H1 (cell line): ENCODE results near the gene DOK7. TPM values are rescaled to one million over a fixed set of nuclear protein-coding genes. Genes with fewer than 3 reads are reported as not detected.

ENCODE experiments used
- CTCF ChIA-PET: fragments of 300-600 bp; sonication (Branson Sonifier 250); formaldehyde crosslinking; loops from one replicate; lab custom pipeline; 2021; ENCODE audit not compliant: partially characterized antibody; lab: Charles Lee
- POLR2A ChIA-PET: fragments of 300-600 bp; sonication (Branson Sonifier 250); formaldehyde crosslinking; loops from one replicate; lab custom pipeline; 2021; ENCODE audit warnings: inconsistent platforms; ENCODE audit not compliant: partially characterized antibody; lab: Charles Lee
- DNase-seq, 2 experiments: peaks; one replicate each; pipeline versions ENCODE4 v3.0.0 to v3.0.0-alpha.2; 2010 to 2022; ENCODE audit warnings: low spot score in 2 of 2, low read depth in 1 of 2, mixed read lengths in 1 of 2
- FAIRE-seq: peaks from 2 replicates; lab custom pipeline; 2011; peaks lifted over from hg19 to GRCh38; lab: Jason Lieb, UNC
- H2AFZ ChIP-seq: 2 replicates; pipeline ENCODE4 v1.8.1; 2012; ENCODE audit warnings: low read length, inconsistent platforms
- H2AK5ac ChIP-seq: 2 replicates; pipeline ENCODE4 v1.6.1; 2013; ENCODE audit warnings: low read depth, low read length
- H2BK120ac ChIP-seq: replicated peaks from 2 replicates; pipeline ENCODE3; 2013; ENCODE audit warnings: low read depth, low read length, inconsistent platforms
- H2BK12ac ChIP-seq: 2 replicates; pipeline ENCODE4 v1.6.1; 2013; ENCODE audit warnings: low read depth, low read length
- H2BK15ac ChIP-seq: 2 replicates; pipeline ENCODE4 v1.6.1; 2013; ENCODE audit warnings: low read length
- H2BK20ac ChIP-seq: 2 replicates; pipeline ENCODE4 v1.6.1; 2013; ENCODE audit warnings: low read length
- H2BK5ac ChIP-seq: 2 replicates; pipeline ENCODE4 v1.6.1; 2013; ENCODE audit warnings: low read depth, low read length
- H3K14ac ChIP-seq: 2 replicates; pipeline ENCODE4 v1.6.1; 2013; ENCODE audit warnings: inconsistent platforms; ENCODE audit not compliant: insufficient read length
- H3K18ac ChIP-seq: 2 replicates; pipeline ENCODE4 v1.6.1; 2013; ENCODE audit warnings: low read length; ENCODE audit errors: extremely low read depth
- H3K23ac ChIP-seq: 2 replicates; pipeline ENCODE4 v1.6.1; 2013; ENCODE audit warnings: inconsistent platforms; ENCODE audit not compliant: insufficient read length
- H3K23me2 ChIP-seq: 2 replicates; pipeline ENCODE4 v1.6.1; 2013; ENCODE audit warnings: low read depth, low read length
- H3K27ac ChIP-seq: 2 replicates; pipeline ENCODE4 v1.6.1; 2011; ENCODE audit warnings: low read depth, low read length, inconsistent platforms
- H3K27me3 ChIP-seq, 4 experiments: replicated peaks in 1 of 4; 1 replicate in 1 of 4; 2 replicates in 3 of 4; pipeline versions ENCODE4 v1.6.1 to v1.8.1; 2011 to 2013; ENCODE audit warnings: low read length in 3 of 4, mild to moderate bottlenecking in 3 of 4, inconsistent platforms in 2 of 4, mixed read lengths in 2 of 4, moderate library complexity in 1 of 4; ENCODE audit not compliant: control insufficient read depth in 3 of 4, insufficient read depth in 3 of 4; ENCODE audit errors: extremely low read depth in 1 of 4
- H3K36me3 ChIP-seq, 4 experiments: 2 replicates each; pipeline versions ENCODE4 v1.6.1 to v1.8.1; 2011 to 2013; ENCODE audit warnings: mild to moderate bottlenecking in 4 of 4, low read length in 3 of 4, moderate library complexity in 2 of 4, control low read depth in 1 of 4, inconsistent platforms in 1 of 4; ENCODE audit not compliant: insufficient read depth in 4 of 4, control insufficient read depth in 2 of 4
- H3K4ac ChIP-seq: replicated peaks from 2 replicates; pipeline ENCODE3; 2013; ENCODE audit warnings: low read length, low read depth, mixed read lengths, inconsistent platforms; ENCODE audit not compliant: insufficient read length
- H3K4me1 ChIP-seq, 4 experiments: replicated peaks in 1 of 4; 1 replicate in 1 of 4; 2 replicates in 3 of 4; pipeline versions ENCODE4 v1.6.1 to v1.8.1; 2011 to 2013; ENCODE audit warnings: low read length in 3 of 4, inconsistent platforms in 2 of 4, mixed read lengths in 1 of 4; ENCODE audit not compliant: insufficient read depth in 4 of 4, control insufficient read depth in 3 of 4
- H3K4me2 ChIP-seq, 2 experiments: 2 replicates each; pipeline versions ENCODE4 v1.6.1 to v1.8.1; 2011 to 2013; ENCODE audit warnings: low read depth in 2 of 2, low read length in 2 of 2, control low read depth in 1 of 2, inconsistent platforms in 1 of 2, mild to moderate bottlenecking in 1 of 2; ENCODE audit not compliant: insufficient read depth in 1 of 2
- H3K4me3 ChIP-seq, 4 experiments: fragments of 200-600, 300-600 bp in 1 of 4; sonication (generic), shearing (Covaris generic), sonication (Bioruptor Twin) in 1 of 4; 2 replicates each; pipeline versions ENCODE4 v1.5.1 to v1.8.1; 2011 to 2016; ENCODE audit warnings: low read length in 4 of 4, low read depth in 3 of 4, control low read depth in 2 of 4, inconsistent platforms in 2 of 4, mild to moderate bottlenecking in 2 of 4, mixed read lengths in 1 of 4, moderate library complexity in 1 of 4; ENCODE audit not compliant: insufficient read depth in 2 of 4; ENCODE audit errors: extremely low read depth in 1 of 4
- H3K56ac ChIP-seq: replicated peaks from 2 replicates; pipeline ENCODE3; 2013; ENCODE audit warnings: low read depth, mild to moderate bottlenecking, mixed read lengths, low read length, inconsistent platforms; ENCODE audit not compliant: insufficient read length
- H3K79me1 ChIP-seq: 2 replicates; pipeline ENCODE4 v1.6.1; 2013; ENCODE audit warnings: low read depth, low read length, control low read depth
- H3K79me2 ChIP-seq, 2 experiments: 2 replicates each; pipeline versions ENCODE4 v1.6.1 to v1.8.1; 2012 to 2013; ENCODE audit warnings: low read length in 2 of 2, mild to moderate bottlenecking in 2 of 2, inconsistent platforms in 1 of 2; ENCODE audit not compliant: insufficient read depth in 2 of 2, control insufficient read depth in 1 of 2
- H3K9ac ChIP-seq, 4 experiments: replicated peaks in 1 of 4; 1 replicate in 1 of 4; 2 replicates in 3 of 4; pipeline versions ENCODE4 v1.6.1 to v1.8.1; 2011 to 2013; ENCODE audit warnings: low read depth in 3 of 4, low read length in 3 of 4, control low read depth in 2 of 4, mild to moderate bottlenecking in 2 of 4, moderate library complexity in 2 of 4, inconsistent platforms in 1 of 4; ENCODE audit errors: extremely low read depth in 1 of 4
- H3K9me3 ChIP-seq, 2 experiments: 2 replicates each; pipeline versions ENCODE4 v1.6.1 to v1.8.1; 2012 to 2013; ENCODE audit warnings: mild to moderate bottlenecking in 2 of 2, moderate library complexity in 2 of 2, control low read depth in 1 of 2, inconsistent platforms in 1 of 2, low read depth in 1 of 2, low read length in 1 of 2, mixed read lengths in 1 of 2; ENCODE audit not compliant: insufficient read depth in 2 of 2
- H4K20me1 ChIP-seq, 2 experiments: replicated peaks in 1 of 2; 2 replicates each; pipeline versions ENCODE3 to v1.8.1; 2011 to 2013; ENCODE audit warnings: inconsistent platforms in 2 of 2, low read length in 2 of 2, mild to moderate bottlenecking in 1 of 2; ENCODE audit not compliant: insufficient read depth in 2 of 2, control insufficient read depth in 1 of 2
- H4K5ac ChIP-seq: 2 replicates; pipeline ENCODE4 v1.6.1; 2013; ENCODE audit warnings: low read length, low read depth, mixed read lengths, inconsistent platforms; ENCODE audit not compliant: insufficient read length
- H4K8ac ChIP-seq: 2 replicates; pipeline ENCODE4 v1.8.0; 2013; ENCODE audit warnings: mild to moderate bottlenecking, moderate library complexity, low read length, inconsistent platforms; ENCODE audit not compliant: insufficient read depth; ENCODE audit errors: extremely low read depth
- H4K91ac ChIP-seq: replicated peaks from 2 replicates; pipeline ENCODE3; 2013; ENCODE audit warnings: low read length, mixed read lengths, inconsistent platforms; ENCODE audit not compliant: insufficient read length
- BACH1 ChIP-seq: IDR thresholded peaks from 2 replicates; pipeline ENCODE4 v1.6.1; 2012; ENCODE audit warnings: low read length, improper control_type of control experiment
- EP300 ChIP-seq, 2 experiments: IDR thresholded peaks; 1 replicate in 1 of 2; 2 replicates in 1 of 2; pipeline ENCODE4 v1.6.1; 2011 to 2012; ENCODE audit warnings: low read depth in 2 of 2, low read length in 2 of 2, mild to moderate bottlenecking in 2 of 2, borderline replicate concordance in 1 of 2, inconsistent platforms in 1 of 2, moderate library complexity in 1 of 2
- GABPA ChIP-seq: IDR thresholded peaks from 2 replicates; pipeline ENCODE4 v1.6.1; 2011; ENCODE audit warnings: mild to moderate bottlenecking, low read length, moderate library complexity, borderline replicate concordance; ENCODE audit not compliant: insufficient read depth
- POLR2AphosphoS5 ChIP-seq: IDR thresholded peaks from 2 replicates; pipeline ENCODE4 v1.6.1; 2011; ENCODE audit warnings: low read depth, low read length
- POU5F1 ChIP-seq: IDR thresholded peaks from 2 replicates; pipeline ENCODE4 v1.6.1; 2011; ENCODE audit warnings: low read depth, mild to moderate bottlenecking, low read length, moderate library complexity
- SAP30 ChIP-seq: fragments of 300-600 bp; sonication (generic); IDR thresholded peaks from 2 replicates; pipeline ENCODE4 v1.7.1; 2012; ENCODE audit warnings: low read length, moderate library complexity, mild to moderate bottlenecking, inconsistent platforms; ENCODE audit not compliant: insufficient read depth, insufficient replicate concordance
- SIN3A ChIP-seq, 2 experiments: IDR thresholded peaks in 1 of 2; conservative IDR thresholded peaks in 1 of 2; 2 replicates each; pipeline ENCODE4 v1.6.1; 2011 to 2012; ENCODE audit warnings: low read length in 2 of 2, improper control_type of control experiment in 1 of 2, low read depth in 1 of 2, mild to moderate bottlenecking in 1 of 2
- SIX5 ChIP-seq: IDR thresholded peaks from 2 replicates; pipeline ENCODE4 v1.6.1; 2011; ENCODE audit warnings: mild to moderate bottlenecking, low read depth, low read length
- SP1 ChIP-seq: IDR thresholded peaks from 2 replicates; pipeline ENCODE4 v1.6.1; 2011; ENCODE audit warnings: low read depth, low read length
- SP2 ChIP-seq: IDR thresholded peaks from 2 replicates; pipeline ENCODE4 v1.6.1; 2012; ENCODE audit warnings: mild to moderate bottlenecking, low read length, inconsistent platforms
- SUZ12 ChIP-seq: fragments of 200-600 bp; sonication (generic); IDR thresholded peaks from 2 replicates; pipeline ENCODE4 v1.6.1; 2012; ENCODE audit warnings: mild to moderate bottlenecking, inconsistent platforms, low read length, moderate library complexity, mixed read lengths
- TBP ChIP-seq: IDR thresholded peaks from 2 replicates; pipeline ENCODE4 v1.6.1; 2011; ENCODE audit warnings: low read depth, low read length, improper control_type of control experiment
- ZNF274 ChIP-seq: IDR thresholded peaks from 2 replicates; pipeline ENCODE4 v1.7.0; 2012; ENCODE audit warnings: low read length, borderline replicate concordance; ENCODE audit errors: extremely low read depth
- WGBS, 2 experiments: shearing (Covaris generic) in 1 of 2; methylation state at CpG; one replicate each; pipeline versions ENCODE4 v1.1.6 to v1.1.7; 2013 to 2015; ENCODE audit warnings: low lambda C conversion rate in 2 of 2, mixed read lengths in 2 of 2, inconsistent platforms in 1 of 2, low coverage in 1 of 2, missing lambda C conversion rate in 1 of 2; ENCODE audit not compliant: insufficient replicate concordance in 2 of 2, insufficient coverage in 1 of 2, insufficient read length in 1 of 2; ENCODE audit errors: extremely low coverage in 1 of 2, missing lambda C conversion rate in 1 of 2; 5-methylcytosine and 5-hydroxymethylcytosine counted together
- polyA plus RNA-seq, 7 experiments: library from polyadenylated mRNA; depleted of rRNA in 3 of 7; stranded (reverse) in 5 of 7; unstranded in 2 of 7; fragments of >200 nt in 5 of 7; fragments of 200-250 nt in 2 of 7; gene quantifications; 1 replicate in 5 of 7; 2 replicates in 1 of 7; 4 replicates in 1 of 7; pipeline versions ENCODE4 v1.2.1 to v1.2.3, GENCODE V29; 2011 to 2013; ENCODE audit warnings: missing spikeins in 2 of 7, mixed read lengths in 2 of 7
- total RNA-seq: library from RNA; stranded (reverse); fragmentation: NEBNext Ultra II Directional; extraction: Animal tissue kit (Norgen Biotek cat#: 25700); gene quantifications from 2 replicates; pipeline ENCODE4 v1.2.1, GENCODE V29; 2021

DOK7 gene
- total and polyA plus RNA-seq, 2 of the 8 experiments (the other 6 are each of a cell fraction or from before 2014, with no cell fraction given): 0.32 TPM; not detected in 1

- 80% methylated on average over 10 of the region's 14 CpGs; no CpG with 5 or more reads in 1 of the 2 experiments for WGBS, 2 experiments
- no peak for DNase-seq
- H4K8ac ChIP-seq: peak overlapping the region; percentile 68
Measured at GRCh38 chr4:3442460-3442958, 20.6 kb upstream of the DOK7 start.

More at GRCh38 chr4:3442460-3442958, 20.6 kb upstream of the DOK7 start:
- no peak overlapping the region for H4K91ac ChIP-seq
- H3K23ac ChIP-seq: no peak overlapping the region
- no peaks in the 10 kb centered on the region for H3K79me2 ChIP-seq
- no peak overlapping the region; the same call in 1 of the 2 replicates for H3K27ac ChIP-seq
- no peaks in the 10 kb centered on the region for H3K9me3 ChIP-seq
- H3K23me2 ChIP-seq: no peaks in the 10 kb centered on the region
- H3K4me2 ChIP-seq: no peak overlapping the region
- H3K14ac ChIP-seq: no peak overlapping the region
- no peak for FAIRE-seq
- H2BK12ac ChIP-seq: 0 out of 2 replicates have a peak overlapping the region, but pooled peaks have one; percentile 17
- H3K9ac ChIP-seq: no peak overlapping the region
- H2AK5ac ChIP-seq: no peak overlapping the region
- no peak overlapping the region for H3K56ac ChIP-seq
- no peaks in the 10 kb centered on the region for H3K36me3 ChIP-seq
- no peaks in the 10 kb centered on the region for H3K79me1 ChIP-seq
- H3K18ac ChIP-seq: no peak overlapping the region
- H2BK120ac ChIP-seq: no peak overlapping the region
- H3K4me1 ChIP-seq: no peaks in the 10 kb centered on the region
- no peak overlapping the region for H2BK15ac ChIP-seq
- ChIA-PET CTCF (interaction anchor here (1.0 to 11.6 kb wide), 15 partner anchors 8 to 198 kb away, joined by 3 to 152 read pairs (median 6); no protein-coding TSS in a partner anchor), POLR2A (interaction anchor here (0.9 kb wide), 1 partner anchor 212 kb away, joined by 3 read pairs; no protein-coding TSS in a partner anchor)
- no peak overlapping the region for H3K4ac ChIP-seq
- no peak overlapping the region for H2BK5ac ChIP-seq
- no peaks in the 10 kb centered on the region for H3K27me3 ChIP-seq
- no peak overlapping the region for H2BK20ac ChIP-seq
- no peak for TF ChIP-seq POU5F1
- no peak for TF ChIP-seq GABPA
- TF ChIP-seq SP1: no peak
- no peak for TF ChIP-seq BACH1
- no peak for TF ChIP-seq EP300 (IDR thresholded peaks at IDR 0.05; ENCODE audit: borderline replicate concordance in 1 of 2, low read depth in 2 of 2, low read length in 2 of 2)
- no peak for TF ChIP-seq SAP30
- TF ChIP-seq ZNF274: no peak
- no peak for TF ChIP-seq SIN3A (conservative IDR thresholded peaks at IDR 0.05 in 1 of 2, IDR thresholded peaks at IDR 0.05 in 1 of 2; ENCODE audit: low read depth in 1 of 2, low read length in 2 of 2)
- no peak for TF ChIP-seq SP2
- no peak for TF ChIP-seq POLR2AphosphoS5
- no peak for TF ChIP-seq TBP
- TF ChIP-seq SUZ12: no peak
- TF ChIP-seq SIX5: no peak
- H2AFZ ChIP-seq: no peak overlapping the region
- no peak overlapping the region for H4K5ac ChIP-seq
- no peaks in the 10 kb centered on the region for H4K20me1 ChIP-seq
- H3K4me3 ChIP-seq: no peak overlapping the region
